Upper lobe of right lung (tissue), 1 donor: Measurements from ENCODE around the gene TMEM135. TPM values are rescaled to one million over a fixed set of nuclear protein-coding genes. Genes with fewer than 3 reads are reported as not detected.
A peak's percentile ranks its signal among the peaks of the same experiment; 100 is the strongest.
"Not testable (repeated sequence)": the region's sequence is repeated elsewhere in the genome, so short reads cannot be mapped to it uniquely, and the experiment has no call there.

Source experiments
- ATAC-seq: fragments of 200-7000 bp; cut with Tn5 transposase; one replicate; pipeline ENCODE4 v1.9.1; 2020; ENCODE audit warnings: mild to moderate bottlenecking, moderate library complexity
- DNase-seq: peaks from one replicate; pipeline ENCODE4 v3.0.0-alpha.2; 2020
- H3K27ac ChIP-seq: fragments of 200-600 bp; one replicate; pipeline ENCODE4 v1.8.0; 2022
- H3K27me3 ChIP-seq: fragments of 200-600 bp; one replicate; pipeline ENCODE4 v1.8.0; 2022; ENCODE audit warnings: mild to moderate bottlenecking
- H3K36me3 ChIP-seq: fragments of 200-600 bp; one replicate; pipeline ENCODE4 v1.8.0; 2022
- H3K4me1 ChIP-seq: fragments of 200-600 bp; one replicate; pipeline ENCODE4 v1.8.0; 2022
- H3K4me3 ChIP-seq: fragments of 200-600 bp; one replicate; pipeline ENCODE4 v1.8.0; 2022; ENCODE audit warnings: mild to moderate bottlenecking
- H3K9me3 ChIP-seq: fragments of 200-600 bp; one replicate; pipeline ENCODE4 v1.8.0; 2022
- intact Hi-C: fragments of 100-400 bp; cut with DNase I; formaldehyde crosslinking; loops from one replicate; pipeline ENCODE4 v1.11.0; 2022
- total RNA-seq: library from RNA; stranded (reverse); fragmentation: NEBNext Ultra II Directional; extraction: Animal tissue kit (Norgen Biotek cat#: 25700); gene quantifications from one replicate; pipeline ENCODE4 v1.2.1, GENCODE V29; 2021
- TF ChIP-seq, protein P1 (sequence below): fragments of 200-600 bp; IDR thresholded peaks from one replicate; pipeline ENCODE4 v1.8.0; 2022; ENCODE audit warnings: antibody characterized with exemption
- donor health status: DM: no; HTN: yes; CAD: no; lungs with severe emphysema.

Gene TMEM135
- total RNA-seq, 1 donor from 2014 or later, result 24.5 TPM

GRCh38 chr11:87082590-87082989 is 44.9 kb downstream of the TMEM135 start:
- intact Hi-C loops, result no loop called here
- no peak for DNase-seq
- no peak overlapping the region for H3K27ac ChIP-seq
- no peaks in the 10 kb centered on the region for H3K9me3 ChIP-seq
- no peaks in the 10 kb centered on the region for H3K36me3 ChIP-seq
- H3K27me3 ChIP-seq, result no peaks in the 10 kb centered on the region
- no peaks in the 10 kb centered on the region for H3K4me1 ChIP-seq
- TF ChIP-seq, protein P1, sequence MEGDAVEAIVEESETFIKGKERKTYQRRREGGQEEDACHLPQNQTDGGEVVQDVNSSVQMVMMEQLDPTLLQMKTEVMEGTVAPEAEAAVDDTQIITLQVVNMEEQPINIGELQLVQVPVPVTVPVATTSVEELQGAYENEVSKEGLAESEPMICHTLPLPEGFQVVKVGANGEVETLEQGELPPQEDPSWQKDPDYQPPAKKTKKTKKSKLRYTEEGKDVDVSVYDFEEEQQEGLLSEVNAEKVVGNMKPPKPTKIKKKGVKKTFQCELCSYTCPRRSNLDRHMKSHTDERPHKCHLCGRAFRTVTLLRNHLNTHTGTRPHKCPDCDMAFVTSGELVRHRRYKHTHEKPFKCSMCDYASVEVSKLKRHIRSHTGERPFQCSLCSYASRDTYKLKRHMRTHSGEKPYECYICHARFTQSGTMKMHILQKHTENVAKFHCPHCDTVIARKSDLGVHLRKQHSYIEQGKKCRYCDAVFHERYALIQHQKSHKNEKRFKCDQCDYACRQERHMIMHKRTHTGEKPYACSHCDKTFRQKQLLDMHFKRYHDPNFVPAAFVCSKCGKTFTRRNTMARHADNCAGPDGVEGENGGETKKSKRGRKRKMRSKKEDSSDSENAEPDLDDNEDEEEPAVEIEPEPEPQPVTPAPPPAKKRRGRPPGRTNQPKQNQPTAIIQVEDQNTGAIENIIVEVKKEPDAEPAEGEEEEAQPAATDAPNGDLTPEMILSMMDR, result no peak
- no peak for ATAC-seq
- H3K4me3 ChIP-seq, result no peak overlapping the region

DNA sequence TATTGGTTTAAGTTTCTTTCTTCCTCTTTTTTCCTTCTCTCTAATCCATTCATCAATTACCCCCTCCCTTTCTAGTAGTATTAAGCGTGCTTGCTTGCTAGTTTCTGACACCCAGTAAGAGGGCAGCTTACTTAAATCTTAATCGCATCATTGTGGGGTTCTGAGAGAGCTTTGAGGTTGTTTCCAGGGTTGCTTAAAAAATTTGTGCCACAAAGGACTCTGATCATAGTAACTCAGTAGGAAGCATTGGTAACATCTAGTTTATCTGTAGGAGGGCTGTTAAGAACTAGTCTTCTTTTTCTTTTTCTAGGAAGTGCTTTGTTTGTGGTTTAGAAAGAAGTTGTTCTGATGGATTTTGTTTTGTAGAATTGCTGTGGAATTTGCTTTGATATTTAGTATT is 45.3 kb downstream of the TMEM135 start:
- Histone ChIP-seq H3K36me3 (no peaks in the 10 kb centered on the region), H3K9me3 (no peaks in the 10 kb centered on the region), H3K4me1 (no peaks in the 10 kb centered on the region), H3K27ac (no peak overlapping the region), H3K27me3 (no peaks in the 10 kb centered on the region), H3K4me3 (no peak overlapping the region)
- DNase-seq, result no peak
- intact Hi-C loops, result no loop called here
- ATAC-seq, result no peak
- TF ChIP-seq, protein P1, result no peak

DNA sequence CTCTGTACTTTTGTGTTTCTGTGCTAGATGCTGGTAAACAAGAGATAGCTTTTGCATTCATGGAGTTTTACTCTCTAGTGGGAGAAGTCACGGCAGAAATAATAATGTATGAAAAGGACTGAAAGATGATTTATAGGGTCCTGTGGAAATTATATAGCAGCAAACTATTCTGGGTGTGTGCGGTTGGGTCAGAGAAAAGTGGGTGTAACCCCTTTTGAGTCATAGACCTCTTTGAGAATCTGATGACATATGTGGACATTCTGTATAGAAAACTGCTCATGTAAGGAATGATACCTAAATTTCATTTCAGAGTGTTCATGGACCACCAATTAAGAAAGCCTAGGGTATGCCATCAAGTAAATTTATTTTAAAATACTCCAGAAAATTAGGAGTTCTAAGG is 54.4 kb downstream of the TMEM135 start:
- TF ChIP-seq, protein P1, result no peak
- H3K4me1 ChIP-seq, result no peaks in the 10 kb centered on the region
- H3K4me3 ChIP-seq, result no peak overlapping the region
- no peak for ATAC-seq
- H3K9me3 ChIP-seq, result peaks cover 7% of the 10 kb centered on the region
- DNase-seq, result no peak
- no peaks in the 10 kb centered on the region for H3K36me3 ChIP-seq
- no peak overlapping the region for H3K27ac ChIP-seq
- no peaks in the 10 kb centered on the region for H3K27me3 ChIP-seq
- intact Hi-C loops, result no loop called here

- intact Hi-C loops, result no loop called here
- Histone ChIP-seq H3K4me1 (no peaks in the 10 kb centered on the region), H3K27me3 (no peaks in the 10 kb centered on the region), H3K4me3 (no peak overlapping the region), H3K27ac (no peak overlapping the region), H3K9me3 (peaks cover 7% of the 10 kb centered on the region), H3K36me3 (no peaks in the 10 kb centered on the region)
- ATAC-seq (no peak), DNase-seq (no peak)
- TF ChIP-seq, protein P1, result no peak
These were observed 54.8 kb downstream of the TMEM135 start for GRCh38 chr11:87092567-87092966.

GRCh38 chr11:87097582-87097981 is 59.8 kb downstream of the TMEM135 start:
- no peak overlapping the region for H3K27ac ChIP-seq
- intact Hi-C loops, result no loop called here
- TF ChIP-seq, protein P1, result peak; percentile 64
- no peaks in the 10 kb centered on the region for H3K4me1 ChIP-seq
- ATAC-seq (peak; percentile 86), DNase-seq (no peak)
- no peaks in the 10 kb centered on the region for H3K36me3 ChIP-seq
- no peaks in the 10 kb centered on the region for H3K9me3 ChIP-seq
- no peaks in the 10 kb centered on the region for H3K27me3 ChIP-seq
- no peak overlapping the region for H3K4me3 ChIP-seq

DNA sequence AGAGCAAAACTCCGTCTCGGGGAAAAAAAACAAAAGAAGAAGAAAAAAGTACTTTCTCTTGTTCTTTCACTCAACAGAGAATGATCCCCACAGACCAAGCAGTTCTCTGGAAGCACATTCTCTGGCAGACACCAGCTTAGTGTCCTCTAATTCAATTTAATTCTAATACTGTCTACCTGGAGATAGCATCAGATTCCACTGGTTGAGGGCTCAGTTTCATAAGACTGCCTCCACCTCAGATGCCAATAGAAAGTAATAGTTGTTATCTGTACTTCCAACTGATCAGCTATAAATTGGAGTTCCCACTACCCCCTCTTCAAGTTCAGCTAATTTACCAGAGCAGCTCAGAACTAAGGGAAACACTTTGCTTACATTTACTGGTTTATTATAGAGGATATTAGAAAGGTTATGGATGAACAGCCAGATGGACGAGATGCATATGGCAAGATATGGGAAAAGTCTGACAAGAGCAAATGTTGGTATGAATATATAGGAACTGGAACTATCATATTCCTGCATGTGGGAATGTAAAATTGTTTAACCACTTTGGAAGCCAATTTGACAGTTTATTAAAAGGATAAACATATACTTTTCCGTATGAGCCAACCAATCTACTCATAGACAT is 64.3 kb downstream of the TMEM135 start:
- no peak for ATAC-seq
- no peak overlapping the region for H3K27ac ChIP-seq

DNA sequence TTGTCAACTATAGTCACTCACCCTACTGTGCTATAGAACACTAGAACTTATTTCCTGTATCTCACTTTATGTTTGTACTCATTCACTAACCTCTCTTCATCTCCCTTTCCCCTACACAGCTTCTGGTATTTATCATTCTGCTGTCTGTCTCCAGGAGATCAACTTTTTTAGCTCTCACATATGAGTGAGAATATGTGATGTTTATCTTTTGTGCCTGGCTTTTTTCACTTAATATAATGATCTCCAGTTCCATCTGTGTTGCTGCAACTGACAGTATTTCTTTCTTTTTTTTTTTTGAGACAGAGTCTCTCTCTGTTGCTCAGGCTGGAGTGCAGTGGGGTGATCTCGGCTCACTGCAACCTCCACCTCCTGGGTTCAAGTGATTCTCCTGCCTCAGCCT is 68.1 kb downstream of the TMEM135 start:
- intact Hi-C loops, H3K27me3 ChIP-seq, H3K4me1 ChIP-seq, H3K9me3 ChIP-seq, H3K4me3 ChIP-seq, ATAC-seq, DNase-seq, H3K27ac ChIP-seq, H3K36me3 ChIP-seq: not testable (repeated sequence)

More for the DNA sequence above, 64.3 kb downstream of the TMEM135 start:
- Histone ChIP-seq H3K4me1 (no peaks in the 10 kb centered on the region), H3K9me3 (no peaks in the 10 kb centered on the region), H3K27me3 (no peaks in the 10 kb centered on the region), H3K4me3 (no peak overlapping the region), H3K36me3 (no peaks in the 10 kb centered on the region)
- intact Hi-C loops, result no loop called here
- TF ChIP-seq, protein P1, result no peak
- DNase-seq, result no peak

DNA sequence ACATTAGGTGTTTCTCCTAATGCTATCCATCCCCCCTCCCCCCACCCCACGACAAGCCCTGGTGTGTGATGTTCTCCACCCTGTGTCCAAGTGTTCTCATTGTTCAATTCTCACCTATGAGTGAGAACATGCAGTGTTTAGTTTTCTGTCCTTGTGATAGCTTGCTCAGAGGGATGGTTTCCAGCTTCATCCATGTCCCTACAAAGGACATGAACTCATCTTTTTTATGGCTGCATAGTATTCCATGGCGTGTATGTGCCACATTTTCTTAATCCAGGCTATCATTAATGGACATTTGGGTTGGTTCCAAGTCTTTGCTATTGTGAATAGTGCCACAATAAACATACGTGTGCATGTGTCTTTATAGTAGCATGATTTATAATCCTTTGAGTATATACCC is 69.6 kb downstream of the TMEM135 start:
- H3K27me3 ChIP-seq, H3K36me3 ChIP-seq, ATAC-seq, intact Hi-C loops, H3K4me3 ChIP-seq, H3K27ac ChIP-seq, H3K9me3 ChIP-seq, H3K4me1 ChIP-seq, DNase-seq: not testable (repeated sequence)
